GM18526 (cell line): ENCODE measurements around the gene ESF1.

ENCODE experiments used
- POLR2A ChIP-seq: IDR thresholded peaks from 3 replicates; pipeline ENCODE4 v1.6.1; 2011; ENCODE audit not compliant: insufficient read length; ENCODE audit errors: extremely low read depth

Gene ESF1, protein sequence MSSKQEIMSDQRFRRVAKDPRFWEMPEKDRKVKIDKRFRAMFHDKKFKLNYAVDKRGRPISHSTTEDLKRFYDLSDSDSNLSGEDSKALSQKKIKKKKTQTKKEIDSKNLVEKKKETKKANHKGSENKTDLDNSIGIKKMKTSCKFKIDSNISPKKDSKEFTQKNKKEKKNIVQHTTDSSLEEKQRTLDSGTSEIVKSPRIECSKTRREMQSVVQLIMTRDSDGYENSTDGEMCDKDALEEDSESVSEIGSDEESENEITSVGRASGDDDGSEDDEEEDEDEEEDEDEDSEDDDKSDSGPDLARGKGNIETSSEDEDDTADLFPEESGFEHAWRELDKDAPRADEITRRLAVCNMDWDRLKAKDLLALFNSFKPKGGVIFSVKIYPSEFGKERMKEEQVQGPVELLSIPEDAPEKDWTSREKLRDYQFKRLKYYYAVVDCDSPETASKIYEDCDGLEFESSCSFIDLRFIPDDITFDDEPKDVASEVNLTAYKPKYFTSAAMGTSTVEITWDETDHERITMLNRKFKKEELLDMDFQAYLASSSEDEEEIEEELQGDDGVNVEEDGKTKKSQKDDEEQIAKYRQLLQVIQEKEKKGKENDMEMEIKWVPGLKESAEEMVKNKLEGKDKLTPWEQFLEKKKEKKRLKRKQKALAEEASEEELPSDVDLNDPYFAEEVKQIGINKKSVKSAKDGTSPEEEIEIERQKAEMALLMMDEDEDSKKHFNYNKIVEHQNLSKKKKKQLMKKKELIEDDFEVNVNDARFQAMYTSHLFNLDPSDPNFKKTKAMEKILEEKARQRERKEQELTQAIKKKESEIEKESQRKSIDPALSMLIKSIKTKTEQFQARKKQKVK

DNA sequence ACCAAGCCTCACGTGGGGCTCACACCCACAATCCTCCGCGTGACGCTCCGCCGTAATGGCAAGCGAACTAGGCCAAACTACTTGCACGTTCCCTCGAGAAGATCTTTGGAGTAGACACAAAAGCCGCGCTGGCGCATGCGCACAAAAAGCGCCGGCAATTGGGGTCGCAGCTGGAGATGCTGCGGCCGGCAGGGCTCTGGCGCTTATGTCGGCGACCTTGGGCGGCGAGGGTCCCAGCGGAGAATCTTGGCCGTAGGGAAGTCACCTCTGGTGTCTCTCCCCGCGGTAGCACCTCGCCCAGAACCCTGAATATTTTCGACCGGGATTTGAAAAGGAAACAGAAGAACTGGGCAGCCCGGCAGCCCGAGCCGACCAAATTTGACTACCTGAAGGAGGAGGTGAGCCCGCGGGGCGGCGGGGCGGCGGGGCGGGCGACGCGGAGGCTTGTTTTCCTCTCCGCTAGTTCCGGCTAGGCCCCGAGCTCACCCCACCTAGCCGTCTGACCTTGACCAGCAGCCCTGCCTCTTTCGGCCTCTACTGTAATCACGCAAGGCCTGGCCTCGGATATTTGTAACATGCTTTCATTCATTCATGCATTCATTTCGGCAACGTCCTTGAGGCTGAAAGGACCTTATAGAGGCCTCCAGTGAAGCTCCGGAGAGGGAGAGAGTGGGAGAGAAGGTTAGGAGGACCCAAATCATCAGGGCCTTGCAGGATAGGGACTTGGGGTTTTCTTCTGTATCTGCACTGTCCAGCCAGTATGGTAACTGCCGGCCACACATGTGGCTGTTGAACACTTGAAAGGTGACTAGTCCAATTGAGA is at the start of gene ESF1, which contains the start of gene NDUFAF5:
ESF1 (minus strand) TSS at position 27 of the 823 bp plus-strand sequence. CDS start 1,779 bp downstream, outside the sequence.
NDUFAF5 (plus strand) TSS at position 136 of the 823 bp plus-strand sequence; CDS start at position 177, 41 bp downstream.
- peak; percentile 84 for TF ChIP-seq POLR2A

GRCh38 chr20:13831476-13831875 is 46.8 kb upstream of the ESF1 start:
- no peak for TF ChIP-seq POLR2A

DNA sequence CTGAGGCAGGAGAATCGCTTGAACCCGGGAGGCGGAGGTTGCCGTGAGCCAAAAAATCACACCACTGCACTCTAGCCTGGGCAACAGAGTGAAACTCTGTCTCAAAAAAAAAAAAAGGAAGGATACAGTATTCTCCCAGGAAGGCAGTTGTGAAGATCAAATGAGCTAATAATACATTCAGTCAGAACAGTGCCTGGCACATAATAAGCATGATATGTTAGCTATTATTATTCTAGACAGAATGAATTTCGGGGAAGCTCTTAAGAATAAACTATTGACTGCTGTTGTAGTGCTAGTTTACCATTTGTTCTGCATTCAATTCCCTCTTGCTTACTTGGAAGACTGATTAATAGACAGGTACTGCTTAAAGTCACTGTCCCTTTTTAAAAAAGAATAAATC is 40.7 kb upstream of the ESF1 start:
- no peak for TF ChIP-seq POLR2A

GRCh38 chr20:13824459-13824858 is 39.7 kb upstream of the ESF1 start:
- no peak for TF ChIP-seq POLR2A

- TF ChIP-seq POLR2A, result no peak
Observed at GRCh38 chr20:13822459-13822858, 37.7 kb upstream of the ESF1 start.

DNA sequence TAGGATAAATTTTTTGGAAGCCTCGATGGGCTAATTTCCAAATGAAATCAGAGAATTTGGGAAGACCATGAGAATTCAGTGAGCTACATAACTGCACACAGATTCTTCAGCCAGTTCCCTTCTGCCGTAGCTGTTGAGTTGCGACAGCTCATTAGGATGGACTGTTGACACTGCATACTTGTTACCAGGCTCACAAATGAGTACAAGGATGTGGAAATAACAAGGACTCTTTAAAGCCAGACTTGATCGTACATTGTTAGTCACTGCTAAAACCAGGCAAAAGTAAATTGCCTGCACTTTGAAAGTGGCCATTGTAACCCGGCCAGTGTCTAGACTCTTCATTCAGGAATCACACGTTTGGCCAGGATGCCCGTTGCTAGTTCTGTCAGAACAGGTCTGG is 37.2 kb upstream of the ESF1 start:
- TF ChIP-seq POLR2A, result no peak

DNA sequence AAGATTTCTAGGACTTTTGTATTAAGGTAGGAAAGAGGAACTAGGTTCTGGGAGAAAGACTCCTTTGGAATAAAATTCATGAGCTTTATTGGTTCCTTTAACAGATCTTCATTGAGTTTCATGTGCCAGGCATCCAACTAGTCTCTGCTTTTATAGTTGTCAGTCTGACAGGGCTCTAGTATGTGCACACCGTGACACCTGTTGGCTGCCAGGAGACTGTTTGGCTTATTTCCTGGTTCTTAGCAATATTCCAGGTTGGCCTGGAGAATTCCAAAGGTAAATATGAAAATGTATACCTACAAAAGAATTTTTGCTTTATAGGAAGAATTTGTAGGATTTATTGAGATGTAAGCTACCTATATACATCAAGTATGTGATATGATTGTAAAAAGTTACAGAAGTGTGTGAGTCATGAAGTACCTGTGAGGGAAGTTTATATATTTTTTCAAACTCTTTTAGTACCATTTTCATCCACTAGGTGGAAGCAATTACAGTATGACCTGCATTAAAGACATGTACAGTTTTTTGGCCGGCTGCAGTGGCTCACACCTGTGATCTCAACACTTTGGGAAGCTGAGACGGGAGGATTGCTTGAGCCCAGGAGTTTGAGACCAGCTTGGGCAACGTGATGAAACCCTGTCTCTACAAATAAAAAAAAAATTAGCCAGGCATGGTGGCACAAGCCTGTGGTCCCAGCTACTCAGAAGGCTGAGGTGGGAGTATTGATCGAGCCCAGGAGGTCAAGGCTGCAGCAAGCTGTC is 35.3 kb upstream of the ESF1 start:
- TF ChIP-seq POLR2A, result no peak

DNA sequence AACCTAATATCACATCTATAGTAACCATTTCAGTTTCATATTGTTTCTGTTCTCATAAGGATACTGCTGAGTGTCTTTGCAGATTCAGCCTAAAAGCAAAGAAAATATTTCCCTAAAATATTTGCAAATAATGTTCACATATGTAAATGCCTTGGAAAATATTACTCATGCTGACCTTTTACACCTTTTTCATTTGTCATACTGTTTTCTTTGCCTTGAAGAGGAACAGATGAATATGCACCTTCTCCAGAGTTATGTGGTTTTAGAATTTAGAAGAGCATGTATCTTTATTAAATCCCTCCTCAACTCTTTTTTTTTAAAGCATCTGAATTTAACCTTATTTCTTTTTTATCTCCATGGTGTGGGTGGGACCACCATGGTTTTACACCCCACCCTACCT is 32.6 kb upstream of the ESF1 start:
- TF ChIP-seq POLR2A, result no peak

DNA sequence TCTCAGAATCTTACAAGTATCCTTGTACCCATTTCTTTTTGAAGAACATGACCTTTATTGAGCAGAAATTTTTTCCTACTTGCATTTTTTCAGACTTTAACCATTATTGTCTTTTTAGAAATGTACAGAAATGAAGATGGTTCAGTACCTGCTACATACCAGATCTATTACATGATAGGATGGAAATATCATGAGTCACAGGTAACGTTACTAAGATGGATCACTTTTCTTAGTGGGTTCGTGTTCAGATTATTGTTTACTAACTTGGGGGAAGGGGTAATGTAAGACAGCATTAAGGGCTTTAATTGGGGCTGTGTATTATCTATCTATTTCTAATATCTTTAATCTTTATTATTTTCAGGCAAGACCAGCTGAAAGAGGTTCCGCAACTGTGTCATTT is 32.0 kb upstream of the ESF1 start:
- no peak for TF ChIP-seq POLR2A

GRCh38 chr20:13814672-13815071 is 30.0 kb upstream of the ESF1 start:
- no peak for TF ChIP-seq POLR2A

GRCh38 chr20:13813910-13814309 is 29.2 kb upstream of the ESF1 start:
- TF ChIP-seq POLR2A, result no peak

DNA sequence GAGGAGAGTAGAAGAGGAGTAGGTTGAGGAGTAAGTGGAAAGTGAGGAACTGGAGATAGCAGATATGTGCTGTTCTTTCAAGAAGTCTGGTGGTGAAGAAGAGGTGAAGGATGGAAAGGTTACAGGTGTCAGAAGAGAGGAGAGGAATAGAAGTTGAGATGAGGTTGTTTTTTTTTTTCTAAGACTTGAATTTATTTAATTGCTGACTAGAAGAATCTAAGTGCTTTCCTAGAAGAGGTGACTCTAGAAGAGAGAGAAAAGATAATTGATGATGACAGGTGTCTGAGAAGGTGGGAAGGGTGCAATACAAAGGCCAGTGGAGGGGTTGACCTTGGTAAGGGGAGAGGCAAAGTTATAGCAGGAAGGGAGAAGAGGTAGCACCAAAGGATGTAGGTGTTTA is 25.7 kb upstream of the ESF1 start:
- no peak for TF ChIP-seq POLR2A

- no peak for TF ChIP-seq POLR2A
Observed at GRCh38 chr20:13809855-13810254, 25.1 kb upstream of the ESF1 start.

- TF ChIP-seq POLR2A, result no peak
Observed at GRCh38 chr20:13809373-13809772, 24.7 kb upstream of the ESF1 start.

GRCh38 chr20:13800728-13801134 is 16.0 kb upstream of the ESF1 start:
- TF ChIP-seq POLR2A, result no peak

- no peak for TF ChIP-seq POLR2A
Observed at GRCh38 chr20:13799974-13800373, 15.3 kb upstream of the ESF1 start.
